GM21528 (cell line): ENCODE data around the gene PSMC3.

ENCODE experiments used
- ATAC-seq: cut with Tn5 transposase; IDR thresholded peaks from one replicate; pipeline ENCODE4 v1.9.1; 2021; ENCODE audit warnings: mild to moderate bottlenecking, moderate library complexity; ENCODE audit not compliant: unreplicated experiment, low FRiP score

PSMC3 gene

DNA sequence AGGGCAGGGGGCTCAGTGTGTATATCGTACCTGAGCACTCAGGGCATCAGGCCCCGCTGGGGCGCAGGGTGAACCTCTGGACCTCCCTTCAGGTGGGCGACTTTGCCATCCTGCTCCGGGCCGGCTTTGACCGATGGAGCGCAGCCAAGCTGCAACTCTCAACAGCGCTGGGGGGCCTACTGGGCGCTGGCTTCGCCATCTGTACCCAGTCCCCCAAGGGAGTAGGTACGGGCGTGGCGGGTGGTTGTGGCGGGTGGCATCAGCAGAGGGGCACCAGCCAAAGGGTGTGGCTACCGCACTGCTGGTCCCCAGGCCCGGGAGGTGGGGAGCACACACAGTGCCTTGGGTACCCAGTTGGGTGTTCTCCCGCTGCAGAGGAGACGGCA, 11.6 kb downstream of the PSMC3 start:
- ATAC-seq: no peak

DNA sequence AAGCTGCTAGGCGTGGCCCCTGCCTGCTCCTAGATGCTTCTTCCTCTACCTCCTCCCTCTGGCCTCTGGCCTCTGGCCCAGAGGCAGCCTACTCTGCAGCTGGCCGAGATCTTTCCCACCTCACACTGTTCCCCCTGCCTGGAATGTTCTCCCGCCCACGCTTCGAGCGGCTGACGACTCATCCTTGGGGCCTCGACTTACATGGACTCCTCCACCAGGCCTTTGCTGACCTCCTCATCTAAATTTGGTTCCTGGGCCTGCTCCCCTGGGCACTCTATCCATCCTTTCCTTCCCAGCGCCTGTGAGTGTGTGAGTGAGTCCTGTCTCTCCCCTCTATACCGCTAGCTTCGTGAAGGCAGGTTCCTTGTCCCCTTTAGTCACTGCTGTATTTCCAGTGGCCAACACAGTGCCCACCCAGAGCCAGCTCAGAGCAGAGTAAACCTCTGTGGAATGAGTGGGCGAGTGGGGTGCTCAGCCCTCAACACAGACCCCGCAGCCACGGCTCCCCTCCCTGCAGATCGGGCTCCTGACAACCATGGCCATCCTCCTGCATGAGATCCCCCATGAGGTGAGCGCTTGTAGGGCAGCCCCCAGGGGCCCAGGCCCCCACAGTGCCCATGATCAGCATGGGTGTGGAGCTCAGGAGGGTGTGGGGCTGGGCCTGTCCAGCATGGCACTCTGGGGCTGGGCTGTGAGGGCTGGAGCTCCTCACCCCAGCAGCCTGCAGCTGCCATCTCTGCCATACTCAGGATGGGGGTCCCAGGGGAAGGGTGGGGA, 12.1 kb downstream of the PSMC3 start:
- ATAC-seq: no peak

DNA sequence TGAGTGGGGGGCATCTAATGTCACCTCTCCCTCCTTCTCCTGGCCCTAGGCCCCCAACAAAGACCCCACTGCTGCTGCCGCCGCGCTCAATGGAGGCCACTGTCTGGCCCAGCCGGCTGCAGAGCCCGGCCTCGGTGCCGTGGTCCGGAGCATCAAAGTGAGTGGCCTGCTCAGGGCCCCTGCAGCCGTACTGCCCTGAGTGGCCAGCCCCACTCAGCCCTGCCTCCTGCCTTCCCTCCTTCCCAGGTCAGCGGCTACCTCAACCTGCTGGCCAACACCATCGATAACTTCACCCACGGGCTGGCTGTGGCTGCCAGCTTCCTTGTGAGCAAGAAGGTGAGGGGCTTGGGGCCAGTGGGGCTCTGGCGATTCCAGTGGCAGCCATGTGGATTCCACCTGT, 12.9 kb downstream of the PSMC3 start:
- ATAC-seq: no peak

DNA sequence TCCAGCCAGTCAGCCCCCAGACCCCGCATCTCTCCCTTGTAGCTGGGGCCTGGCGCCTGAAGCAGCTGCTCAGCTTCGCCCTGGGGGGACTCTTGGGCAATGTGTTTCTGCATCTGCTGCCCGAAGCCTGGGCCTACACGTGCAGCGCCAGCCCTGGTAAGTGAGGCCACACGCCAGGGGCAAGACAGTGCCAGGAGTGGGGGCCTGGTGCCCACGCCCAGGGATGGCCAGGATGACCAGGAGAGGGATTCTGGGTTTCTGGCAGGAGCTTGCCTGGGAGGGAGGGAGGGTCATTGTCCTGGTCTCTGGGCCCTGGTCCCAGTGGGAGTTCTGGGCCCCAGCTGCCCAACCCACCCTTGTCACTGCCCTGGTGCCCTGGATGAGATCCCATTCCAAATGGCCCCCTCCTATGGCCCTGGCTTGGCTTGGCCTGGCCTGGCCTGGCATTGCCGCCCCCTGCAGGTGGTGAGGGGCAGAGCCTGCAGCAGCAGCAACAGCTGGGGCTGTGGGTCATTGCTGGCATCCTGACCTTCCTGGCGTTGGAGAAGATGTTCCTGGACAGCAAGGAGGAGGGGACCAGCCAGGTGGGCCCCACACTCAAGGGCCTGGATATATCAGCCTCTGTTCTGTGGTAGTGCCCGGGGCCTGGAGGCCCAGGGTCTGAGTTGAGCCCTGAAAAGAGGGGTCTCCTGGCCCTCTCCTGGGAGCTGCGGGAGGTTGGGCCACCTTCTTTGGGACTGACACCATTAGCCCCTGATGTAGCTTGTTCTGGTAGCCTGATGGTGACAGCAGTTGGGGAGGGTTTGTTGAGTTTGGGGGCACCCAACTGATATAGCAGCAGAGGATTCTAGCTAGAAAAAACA, 14.1 kb downstream of the PSMC3 start:
- ATAC-seq: no peak

DNA sequence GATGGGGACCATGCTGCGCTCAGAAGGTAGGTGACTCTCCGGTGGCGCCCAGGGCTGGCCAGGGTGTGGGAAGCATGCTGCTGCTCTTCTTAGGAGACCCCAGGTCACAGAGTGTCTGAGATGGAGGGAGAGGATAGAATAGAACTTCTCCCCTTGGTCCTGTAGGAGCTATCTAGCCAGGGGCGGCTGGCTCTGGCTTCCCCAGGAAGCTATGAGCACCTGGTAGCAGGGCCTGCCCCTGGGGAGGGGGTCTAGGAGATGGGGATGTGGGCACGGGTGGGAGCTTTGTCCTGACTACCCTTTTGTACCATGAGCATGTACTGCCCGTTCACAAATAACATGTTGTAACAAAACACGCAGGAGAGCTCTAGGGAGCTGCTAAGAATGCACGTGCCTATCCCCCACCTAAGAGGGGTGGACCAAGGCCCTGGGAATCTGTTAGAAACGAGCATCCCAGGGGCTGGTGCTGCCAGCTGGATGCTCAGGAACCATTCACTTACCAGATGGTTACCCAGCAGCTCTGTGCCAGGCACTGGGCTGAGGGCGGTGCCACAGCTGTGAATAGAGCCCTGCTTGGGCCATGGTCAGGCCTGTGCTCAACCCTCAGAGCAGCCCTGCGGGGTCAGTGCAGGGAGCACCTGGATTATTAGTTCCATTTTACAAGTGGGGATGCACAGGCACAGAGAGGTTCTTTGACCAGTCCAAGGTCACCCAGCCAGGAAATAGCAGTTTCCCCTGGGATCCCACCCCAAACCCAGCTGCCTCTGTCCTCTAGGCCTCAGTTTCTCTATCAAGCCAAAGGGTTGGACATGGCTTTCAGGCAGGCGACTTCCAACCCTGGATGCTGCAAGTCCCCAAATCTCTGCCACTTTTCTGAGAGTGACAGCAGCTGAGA, 15.6 kb downstream of the PSMC3 start:
- no peak for ATAC-seq

DNA sequence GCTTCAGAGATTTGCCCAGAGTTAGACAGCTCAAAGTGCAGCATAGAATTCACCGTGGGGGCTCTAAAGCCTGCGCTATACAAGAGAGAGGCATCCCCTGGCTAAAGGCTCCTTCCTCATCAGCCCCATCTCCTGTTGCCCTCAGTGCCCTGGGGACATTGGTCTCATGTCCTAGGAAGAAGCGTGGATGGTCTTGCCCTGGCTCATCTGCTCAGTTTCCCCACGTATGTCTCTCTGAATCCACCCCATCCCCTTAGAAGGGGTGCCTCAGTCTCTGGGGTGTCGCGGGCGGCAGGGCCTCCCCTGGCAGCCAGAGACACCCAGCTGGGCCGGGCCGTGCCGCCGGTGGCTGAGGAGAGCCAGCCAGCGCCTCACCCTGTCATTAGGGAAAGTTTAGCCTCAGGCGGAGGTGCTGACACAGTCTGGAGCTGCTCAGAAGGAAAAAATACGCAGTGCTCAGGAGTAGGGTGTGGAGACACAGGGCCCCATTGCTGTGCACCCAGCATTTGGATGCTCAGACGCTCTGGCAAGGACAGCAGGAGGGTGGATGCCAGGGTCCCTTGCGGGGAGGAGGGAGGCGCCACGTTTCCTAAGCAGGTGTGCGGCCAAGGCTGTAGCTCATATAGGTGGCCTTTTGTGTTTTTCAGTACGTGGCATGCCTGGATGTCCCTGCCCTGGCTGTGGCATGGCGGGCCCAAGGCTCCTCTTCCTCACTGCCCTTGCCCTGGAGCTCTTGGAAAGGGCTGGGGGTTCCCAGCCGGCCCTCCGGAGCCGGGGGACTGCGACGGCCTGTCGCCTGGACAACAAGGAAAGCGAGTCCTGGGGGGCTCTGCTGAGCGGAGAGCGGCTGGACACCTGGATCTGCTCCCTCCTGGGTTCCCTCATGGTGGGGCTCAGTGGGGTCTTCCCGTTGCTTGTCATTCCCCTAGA, 16.5 kb downstream of the PSMC3 start:
- ATAC-seq: no peak

DNA sequence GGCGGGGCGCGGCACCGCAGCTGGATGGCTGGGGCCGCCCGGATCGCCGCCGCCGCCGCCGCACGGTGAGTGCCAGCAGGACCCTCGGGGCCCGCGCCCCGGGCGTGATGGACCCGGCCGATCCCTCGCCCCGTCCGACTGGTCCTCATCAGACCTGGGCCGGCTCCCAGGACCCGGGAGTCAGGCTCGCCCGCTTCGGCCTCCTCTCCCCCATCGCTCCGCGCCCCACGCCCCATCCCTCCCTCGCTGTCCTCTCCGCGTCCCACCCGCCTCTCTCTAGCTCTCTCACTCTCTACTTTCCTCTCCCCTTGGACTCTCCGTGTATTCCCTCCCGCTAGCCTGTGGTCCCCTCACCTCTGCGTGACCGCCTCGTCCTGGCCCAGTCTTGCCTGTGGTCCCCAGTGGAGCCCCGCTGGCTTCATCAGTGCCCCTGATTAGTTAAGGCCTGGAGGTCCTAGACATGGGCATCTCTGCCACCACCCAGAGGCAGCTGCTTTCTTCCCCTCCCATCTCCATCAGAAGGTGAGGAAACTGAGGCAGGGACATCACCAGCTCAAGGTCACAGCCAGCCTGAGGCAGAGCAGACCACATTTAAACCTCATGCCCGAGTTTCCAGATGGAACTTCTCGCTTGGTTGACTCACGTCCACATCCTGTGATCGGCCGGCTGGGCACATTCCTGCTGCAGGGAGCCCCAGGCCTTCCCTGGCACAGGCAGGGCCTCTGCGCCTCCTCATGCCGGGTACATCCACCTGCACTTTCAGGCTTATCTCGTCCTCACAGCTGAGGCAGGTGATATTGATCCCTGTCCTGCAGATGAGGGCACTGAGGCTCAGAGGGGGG, 17.4 kb downstream of the PSMC3 start:
- ATAC-seq: peak; percentile 1

DNA sequence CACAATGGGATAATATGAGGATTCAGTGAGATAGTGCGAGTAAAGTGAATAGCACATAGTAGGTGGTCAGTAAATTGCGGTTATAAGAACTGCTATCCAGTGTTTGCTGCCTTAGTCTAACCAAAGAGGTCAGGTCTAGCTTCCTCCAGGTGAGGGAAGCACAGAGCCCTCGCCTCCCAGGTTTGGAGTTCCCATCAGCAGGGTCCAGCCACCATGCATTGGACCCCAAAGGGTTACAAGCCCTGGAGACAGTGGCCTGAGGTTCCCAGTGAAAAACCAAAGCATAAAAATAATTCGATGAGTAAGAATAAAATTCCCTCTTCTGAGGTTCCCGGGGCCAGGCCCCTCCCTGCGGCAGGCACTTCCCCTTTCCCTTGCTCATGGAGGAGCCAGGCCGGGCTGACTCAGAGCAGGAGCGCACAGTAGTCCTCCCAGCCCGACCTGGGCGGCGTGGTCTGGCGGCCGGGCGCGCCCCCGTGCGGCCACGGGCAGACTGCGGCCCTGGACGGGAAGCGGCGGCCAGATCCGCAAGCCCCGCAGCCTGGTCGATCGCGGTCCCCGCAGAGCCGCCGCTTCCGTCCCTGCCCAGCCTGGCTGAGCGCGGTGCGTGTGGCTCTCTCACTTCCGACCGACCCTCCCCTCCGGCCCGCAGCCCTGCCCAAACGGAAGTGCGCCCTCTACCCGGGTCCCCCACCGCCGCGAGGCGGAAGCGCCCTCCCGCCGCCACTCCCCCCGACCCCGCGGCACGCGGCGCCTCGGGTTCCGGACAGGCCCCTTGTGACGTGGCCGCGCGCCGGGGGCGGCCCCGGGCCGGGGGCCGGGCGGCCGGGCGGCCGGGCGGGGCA, 18.3 kb downstream of the PSMC3 start, which contains the start of gene SLC39A13:
SLC39A13 (plus strand) TSS at position 845 of the 845 bp plus-strand sequence. CDS start 1,505 bp downstream, outside the sequence.
- peak; percentile 81 for ATAC-seq

DNA sequence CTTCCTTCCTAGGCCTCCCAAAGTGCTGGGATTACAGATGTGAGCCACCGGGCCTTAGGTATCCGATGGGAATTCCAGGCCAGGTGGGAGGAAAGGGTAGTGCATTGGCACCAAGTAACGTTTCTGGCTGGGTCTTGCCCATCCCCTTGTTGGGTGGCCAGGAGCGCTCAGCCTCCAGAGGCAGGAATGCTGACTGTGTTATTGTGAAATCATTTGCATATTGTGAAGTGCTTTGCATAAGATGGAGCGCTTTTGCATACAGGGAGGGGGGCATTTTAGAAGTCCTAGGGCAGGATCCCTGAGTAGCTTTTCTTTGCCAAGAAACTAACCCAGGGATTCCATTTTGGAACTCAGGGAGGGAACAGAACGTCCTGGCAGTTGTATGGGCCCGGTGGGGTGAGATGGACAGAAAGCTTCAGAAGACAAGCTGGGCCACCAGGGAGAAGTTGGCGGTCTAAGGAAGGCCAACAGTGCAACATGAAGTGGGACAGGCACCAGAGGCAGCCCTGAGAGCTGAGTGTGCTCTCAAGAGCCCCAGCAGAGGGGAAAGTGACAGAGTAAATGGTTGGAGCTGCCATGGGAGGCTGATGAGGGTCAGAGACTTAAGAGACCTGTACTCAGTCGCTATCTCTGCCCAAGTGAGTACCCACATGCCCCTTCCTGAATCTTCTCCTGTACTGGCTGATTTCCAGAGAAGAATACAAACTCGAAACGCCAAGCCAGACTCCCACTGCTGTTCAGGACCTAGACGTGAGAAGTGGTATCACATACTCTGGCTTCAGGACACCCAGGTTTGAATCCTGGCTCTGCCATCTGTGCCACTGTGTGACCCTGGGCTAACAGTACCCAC, 19.1 kb downstream of the PSMC3 start:
- no peak for ATAC-seq

DNA sequence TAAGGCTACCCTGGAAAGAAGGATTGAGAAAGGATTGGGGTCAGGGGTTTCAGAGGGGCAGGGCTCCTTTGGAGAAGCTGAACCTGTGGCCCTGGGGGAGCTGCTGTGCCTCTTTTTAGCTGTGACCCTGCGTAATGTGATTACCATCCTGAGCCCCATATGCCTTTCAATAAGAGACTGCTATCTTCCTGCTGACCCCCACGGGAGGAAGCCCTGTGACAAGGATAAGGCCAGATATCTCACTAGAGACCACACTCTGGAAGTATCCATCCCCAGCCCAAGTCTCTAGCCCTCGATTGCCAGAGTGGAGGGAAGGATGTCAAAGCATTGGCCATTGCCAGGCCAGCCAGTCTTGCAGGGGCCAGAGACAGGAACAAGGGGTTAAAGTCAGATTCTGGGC, 22.7 kb downstream of the PSMC3 start:
- ATAC-seq: no peak

DNA sequence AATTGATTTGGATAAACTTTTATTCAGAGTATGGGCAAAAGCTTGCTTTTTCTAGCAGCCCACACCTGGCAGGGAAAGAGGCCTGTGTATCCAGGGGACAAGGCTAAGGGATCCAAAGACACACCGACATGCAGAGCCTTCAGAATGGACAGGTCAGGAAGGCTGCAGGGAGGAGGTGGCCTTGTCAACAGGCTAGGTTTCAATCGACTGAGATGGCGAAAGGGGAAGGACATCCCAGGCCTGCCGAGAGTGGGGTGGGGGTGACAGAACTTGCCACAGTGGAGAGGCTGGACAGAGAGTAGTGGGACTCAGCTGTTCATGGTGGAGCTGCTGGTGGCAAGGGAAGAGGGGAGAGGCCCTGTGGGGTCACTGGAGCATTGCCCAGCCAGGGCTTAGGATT, 23.1 kb downstream of the PSMC3 start:
- no peak for ATAC-seq

DNA sequence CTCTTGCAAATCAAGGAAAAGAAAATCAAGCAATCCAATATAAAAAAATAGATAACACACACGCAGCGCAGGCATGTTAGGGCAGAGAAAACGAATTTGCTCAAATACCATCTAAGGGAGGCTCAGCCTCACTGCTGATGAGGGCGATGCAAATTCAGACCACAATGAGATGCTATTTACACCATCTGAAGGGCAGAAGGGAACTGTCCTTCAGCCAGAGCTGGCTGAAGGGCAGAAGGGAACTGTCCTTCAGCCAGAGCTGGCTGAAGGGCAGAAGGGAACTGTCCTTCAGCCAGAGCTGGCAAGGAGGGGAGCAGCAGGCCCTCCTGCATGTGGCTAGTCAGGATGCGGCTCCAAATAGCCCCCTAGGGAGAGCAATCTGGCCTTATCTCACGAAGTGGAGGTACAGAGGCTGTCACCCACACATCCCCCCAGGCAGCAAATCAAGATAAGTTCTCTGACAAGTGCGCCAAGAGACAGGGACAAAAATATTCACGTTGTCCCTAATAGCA, 25.4 kb downstream of the PSMC3 start:
- peak; percentile 44 for ATAC-seq

DNA sequence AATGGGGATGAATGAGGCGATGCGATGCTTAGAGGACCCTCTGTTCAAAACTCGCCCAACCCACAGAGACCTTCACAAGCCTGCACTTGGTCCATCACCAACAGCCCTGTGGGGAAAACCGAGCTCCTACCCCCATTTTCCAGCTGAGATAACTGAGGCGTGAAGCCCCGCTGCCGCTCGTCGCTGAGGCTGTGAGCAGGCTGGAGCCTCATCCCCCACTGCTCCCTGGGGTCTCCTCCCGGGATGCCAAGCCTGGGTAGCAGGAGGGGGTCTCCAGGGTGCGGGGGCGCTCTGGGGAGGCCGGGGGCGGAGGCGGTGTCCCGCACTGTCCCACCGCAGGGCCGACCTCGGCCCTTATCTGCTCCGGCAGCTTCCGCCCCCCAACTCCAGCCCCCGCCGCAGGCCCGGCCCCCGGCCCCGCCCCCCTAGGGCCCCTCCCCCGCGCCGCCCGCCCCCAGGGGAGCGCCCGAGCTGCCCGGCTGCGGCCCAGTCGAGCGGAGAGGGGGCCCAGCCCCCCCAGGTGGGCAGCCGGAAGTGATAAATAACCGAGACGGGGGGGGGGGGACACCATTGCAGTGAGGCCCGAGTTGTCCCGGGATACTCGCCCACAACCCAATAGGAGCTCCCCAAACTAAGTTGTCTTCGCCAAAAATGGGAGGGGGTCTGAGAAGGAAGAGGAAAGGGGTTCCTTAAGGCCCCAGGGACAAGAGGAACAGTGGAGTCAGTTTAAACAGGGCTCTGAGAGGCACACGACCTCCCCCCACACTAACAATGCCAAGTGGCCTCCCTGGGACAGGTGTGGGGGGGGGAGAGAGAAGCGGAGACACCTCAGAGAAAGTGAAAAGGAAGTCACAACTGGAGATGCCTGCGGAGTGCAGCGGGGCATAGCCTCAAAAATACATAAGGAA, 26.1 kb downstream of the PSMC3 start:
- peak; percentile 45 for ATAC-seq

DNA sequence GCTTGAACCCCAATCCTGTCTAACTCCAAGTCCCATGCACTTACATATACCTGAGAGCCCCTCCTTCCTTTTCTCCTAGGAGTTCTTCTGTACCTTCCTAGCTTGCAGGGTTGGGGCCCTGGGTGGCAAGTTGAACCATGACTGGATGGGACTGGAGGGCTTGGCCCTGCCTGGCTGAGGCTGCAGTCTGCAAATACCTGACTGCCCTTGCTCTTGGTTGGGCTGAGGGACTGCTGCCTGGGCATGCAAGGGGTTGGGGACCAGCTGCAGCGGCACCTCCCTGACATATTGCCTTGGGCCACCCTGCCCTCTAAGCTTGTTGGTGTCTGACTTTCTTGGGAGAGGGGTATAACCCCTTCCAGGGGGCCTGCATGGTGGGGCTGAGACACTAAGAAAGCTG, 27.7 kb downstream of the PSMC3 start:
- ATAC-seq: no peak

DNA sequence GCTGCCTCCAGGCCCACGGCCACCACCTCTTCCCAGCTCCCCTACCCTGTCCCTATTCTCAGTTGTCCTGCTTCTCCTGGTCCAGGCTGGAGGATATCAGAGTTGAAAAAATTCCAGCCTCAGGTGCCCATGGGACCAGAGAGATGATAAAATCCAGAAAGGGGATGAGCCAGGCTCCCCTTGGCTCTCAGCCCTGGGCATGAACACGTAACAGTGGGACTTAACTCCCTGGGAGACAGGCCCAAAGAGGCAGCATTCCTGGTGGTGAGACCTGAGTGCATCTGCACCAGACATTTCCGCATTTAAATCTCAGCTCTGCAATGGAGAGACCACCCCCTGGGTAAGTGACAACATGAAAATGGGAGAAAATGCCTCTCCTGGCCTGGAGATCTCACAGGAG, 28.2 kb downstream of the PSMC3 start:
- no peak for ATAC-seq

DNA sequence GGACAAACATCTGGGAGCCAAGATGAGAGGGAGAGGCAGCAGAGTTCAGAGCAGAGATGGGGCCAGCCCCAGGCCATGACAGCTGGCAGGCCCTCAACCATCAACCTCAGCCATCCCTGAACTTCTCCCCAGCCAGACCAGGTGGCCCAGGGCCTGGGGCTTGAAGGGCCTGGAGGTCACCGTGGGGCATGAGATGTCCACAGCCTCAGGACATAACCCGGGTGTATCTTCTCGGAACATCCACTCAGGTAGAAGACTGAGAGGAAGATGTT, 30.3 kb downstream of the PSMC3 start:
- ATAC-seq: no peak
